Measurements from ENCODE around the gene AP1M1. TPM values are rescaled to one million over a fixed set of nuclear protein-coding genes. Genes with fewer than 3 reads are reported as not detected.

The AP1M1 gene
- polyA plus RNA-seq, 10 donors: 35.3 to 52.7 (median 42.7) TPM

- DNase-seq: no peak
Measured at GRCh38 chr19:16206637-16207036, 8.9 kb downstream of the AP1M1 start.

- no peak for DNase-seq
Measured at GRCh38 chr19:16207063-16207462, 9.4 kb downstream of the AP1M1 start.

GRCh38 chr19:16207490-16208025, 9.8 kb downstream of the AP1M1 start:
- DNase-seq: no peak

GRCh38 chr19:16208064-16208759, 10.5 kb downstream of the AP1M1 start:
- no peak for DNase-seq

GRCh38 chr19:16208847-16209665, 11.3 kb downstream of the AP1M1 start:
- no peak for DNase-seq

- no peak for DNase-seq
Measured at GRCh38 chr19:16210168-16210567, 12.5 kb downstream of the AP1M1 start.

- DNase-seq: no peak
Measured at GRCh38 chr19:16213076-16213475, 15.4 kb downstream of the AP1M1 start.

- no peak for DNase-seq
Measured at GRCh38 chr19:16216744-16217670, 19.3 kb downstream of the AP1M1 start.

GRCh38 chr19:16217716-16218451, 20.2 kb downstream of the AP1M1 start:
- DNase-seq: no peak

GRCh38 chr19:16218851-16219250, 21.1 kb downstream of the AP1M1 start:
- DNase-seq: no peak

- no peak for DNase-seq
Measured at GRCh38 chr19:16222806-16223205, 25.1 kb downstream of the AP1M1 start.

GRCh38 chr19:16223746-16224145, 26.0 kb downstream of the AP1M1 start:
- no peak for DNase-seq

- DNase-seq: no peak
Measured at GRCh38 chr19:16224293-16225045, 26.8 kb downstream of the AP1M1 start.

GRCh38 chr19:16225279-16226183, 27.8 kb downstream of the AP1M1 start:
- DNase-seq: no peak

GRCh38 chr19:16226184-16226591, 28.5 kb downstream of the AP1M1 start:
- no peak for DNase-seq

- no peak for DNase-seq
Measured at GRCh38 chr19:16226878-16227836, 29.4 kb downstream of the AP1M1 start.

- no peak for DNase-seq
Measured at GRCh38 chr19:16227837-16228636, 30.3 kb downstream of the AP1M1 start.
